ENCODE data around the gene ABCF3.
"Not testable (repeated sequence)": the region's sequence is repeated elsewhere in the genome, so short reads cannot be mapped to it uniquely, and the experiment has no call there.

ABCF3 gene, protein sequence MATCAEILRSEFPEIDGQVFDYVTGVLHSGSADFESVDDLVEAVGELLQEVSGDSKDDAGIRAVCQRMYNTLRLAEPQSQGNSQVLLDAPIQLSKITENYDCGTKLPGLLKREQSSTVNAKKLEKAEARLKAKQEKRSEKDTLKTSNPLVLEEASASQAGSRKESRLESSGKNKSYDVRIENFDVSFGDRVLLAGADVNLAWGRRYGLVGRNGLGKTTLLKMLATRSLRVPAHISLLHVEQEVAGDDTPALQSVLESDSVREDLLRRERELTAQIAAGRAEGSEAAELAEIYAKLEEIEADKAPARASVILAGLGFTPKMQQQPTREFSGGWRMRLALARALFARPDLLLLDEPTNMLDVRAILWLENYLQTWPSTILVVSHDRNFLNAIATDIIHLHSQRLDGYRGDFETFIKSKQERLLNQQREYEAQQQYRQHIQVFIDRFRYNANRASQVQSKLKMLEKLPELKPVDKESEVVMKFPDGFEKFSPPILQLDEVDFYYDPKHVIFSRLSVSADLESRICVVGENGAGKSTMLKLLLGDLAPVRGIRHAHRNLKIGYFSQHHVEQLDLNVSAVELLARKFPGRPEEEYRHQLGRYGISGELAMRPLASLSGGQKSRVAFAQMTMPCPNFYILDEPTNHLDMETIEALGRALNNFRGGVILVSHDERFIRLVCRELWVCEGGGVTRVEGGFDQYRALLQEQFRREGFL

DNA sequence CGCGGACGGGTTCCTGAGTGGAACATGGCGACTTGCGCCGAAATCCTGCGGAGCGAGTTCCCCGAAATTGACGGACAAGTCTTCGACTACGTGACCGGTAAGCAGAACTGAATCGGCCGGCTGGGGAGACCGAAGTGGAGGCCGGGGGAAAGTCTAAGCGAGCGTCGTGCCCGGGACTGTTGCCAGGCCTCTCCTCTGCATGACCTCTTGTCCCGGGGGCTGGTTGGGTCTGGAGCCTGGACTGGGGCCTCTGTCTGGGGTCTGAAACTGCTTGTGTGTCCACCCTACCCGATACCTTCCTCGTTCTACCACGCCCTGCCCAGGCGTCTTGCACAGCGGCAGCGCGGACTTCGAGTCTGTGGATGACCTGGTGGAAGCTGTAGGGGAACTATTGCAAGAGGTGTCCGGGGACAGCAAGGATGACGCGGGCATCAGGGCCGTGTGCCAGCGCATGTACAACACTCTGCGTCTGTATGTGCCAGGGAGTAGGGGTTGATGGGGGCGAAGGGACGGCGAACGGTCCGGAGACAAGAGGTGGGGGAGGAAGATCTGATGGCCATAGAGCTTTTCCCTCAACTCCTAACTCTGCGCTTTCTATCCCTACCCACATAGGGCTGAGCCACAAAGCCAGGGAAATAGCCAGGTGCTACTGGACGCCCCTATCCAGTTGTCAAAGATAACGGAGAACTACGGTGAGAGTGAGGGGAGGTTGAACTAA, at the start of gene ABCF3:
Gene ABCF3 (plus strand): TSS at position 16 of the 718 bp plus-strand sequence. CDS start 9 bp downstream, at position 25.
- no peak for DNase-seq

DNA sequence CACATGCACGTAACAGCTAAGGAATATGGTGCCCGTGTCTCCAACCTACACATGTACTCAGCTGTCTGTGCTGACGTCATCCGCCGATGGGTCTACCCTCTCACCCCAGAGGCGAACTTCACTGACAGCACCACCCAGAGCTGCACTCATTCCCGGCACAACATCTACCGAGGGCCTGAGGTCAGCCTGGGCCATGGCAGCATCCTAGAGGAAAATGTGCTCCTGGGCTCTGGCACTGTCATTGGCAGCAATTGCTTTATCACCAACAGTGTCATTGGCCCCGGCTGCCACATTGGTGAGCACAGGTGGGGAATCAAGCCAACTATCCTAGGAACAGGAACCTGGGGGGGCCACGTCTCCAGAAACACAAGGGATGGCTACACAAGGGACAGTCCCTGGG, 45.6 kb upstream of the ABCF3 start:
- no peak for DNase-seq

DNA sequence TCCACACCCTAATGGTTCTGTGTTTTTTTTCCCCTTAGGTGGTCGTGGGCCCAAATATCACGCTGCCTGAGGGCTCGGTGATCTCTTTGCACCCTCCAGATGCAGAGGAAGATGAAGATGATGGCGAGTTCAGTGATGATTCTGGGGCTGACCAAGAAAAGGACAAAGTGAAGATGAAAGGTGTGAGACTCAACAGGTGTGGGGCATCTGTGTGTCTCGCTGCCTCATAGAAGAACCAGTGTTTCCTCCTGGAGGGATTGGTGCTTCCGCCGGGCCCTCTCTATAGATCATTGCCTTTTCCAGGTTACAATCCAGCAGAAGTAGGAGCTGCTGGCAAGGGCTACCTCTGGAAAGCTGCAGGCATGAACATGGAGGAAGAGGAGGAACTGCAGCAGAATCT, 43.8 kb upstream of the ABCF3 start:
- no peak for DNase-seq

DNA sequence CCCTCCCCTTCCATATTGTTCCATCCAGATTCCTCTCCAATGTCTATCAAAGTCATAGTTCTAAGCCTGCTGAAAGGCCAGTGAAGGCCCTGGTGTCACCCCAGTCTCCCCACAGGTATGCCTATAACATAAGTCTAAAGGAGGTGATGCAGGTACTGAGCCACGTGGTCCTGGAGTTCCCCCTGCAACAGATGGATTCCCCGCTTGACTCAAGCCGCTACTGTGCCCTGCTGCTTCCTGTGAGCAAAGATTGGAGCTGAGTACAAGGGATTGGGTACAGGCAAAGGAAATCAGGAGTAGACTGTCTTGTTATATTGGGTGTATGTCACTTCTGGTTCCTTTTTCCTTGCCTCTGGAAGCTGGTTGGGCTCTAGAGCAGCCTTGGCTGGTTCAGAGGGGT, 42.7 kb upstream of the ABCF3 start:
- no peak for DNase-seq

DNA sequence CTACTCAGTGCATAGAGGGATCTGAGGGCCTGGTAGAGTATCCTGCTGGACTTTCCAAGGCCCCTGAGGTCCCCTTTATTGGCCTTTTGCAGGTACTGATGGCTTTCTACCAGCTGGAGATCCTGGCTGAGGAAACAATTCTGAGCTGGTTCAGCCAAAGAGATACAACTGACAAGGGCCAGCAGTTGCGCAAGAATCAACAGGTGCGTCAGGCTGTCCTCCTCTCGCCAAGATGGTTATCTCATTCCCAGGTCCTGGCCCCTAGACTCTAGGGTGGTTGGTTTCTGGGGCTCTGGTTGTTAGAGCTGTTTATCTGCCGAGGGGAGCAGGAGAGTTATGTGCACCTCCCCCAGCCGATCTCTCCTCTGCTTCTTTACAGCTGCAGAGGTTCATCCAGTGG, 41.5 kb upstream of the ABCF3 start:
- no peak for DNase-seq

DNA sequence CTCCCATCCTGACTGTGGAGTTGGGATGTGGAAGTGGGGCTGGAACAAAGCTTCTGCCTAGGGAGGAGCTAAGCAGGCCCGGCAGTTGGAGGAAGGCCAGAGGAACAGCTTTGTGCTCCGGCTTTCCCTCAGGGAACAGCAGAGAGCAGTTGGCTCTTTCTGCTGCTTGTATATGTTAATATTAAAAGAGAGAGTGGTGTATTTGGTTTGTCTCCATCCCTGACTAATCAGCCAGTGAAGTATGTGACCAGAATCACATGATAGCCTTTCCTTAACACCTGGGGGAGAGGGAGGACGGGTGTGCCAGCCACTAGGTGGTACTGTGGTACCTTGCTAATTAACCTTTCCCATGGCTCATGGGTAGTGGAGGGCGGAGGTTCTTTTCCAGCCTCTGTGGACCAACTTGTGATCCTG, 40.9 kb upstream of the ABCF3 start:
- peak; percentile 67 for DNase-seq

DNA sequence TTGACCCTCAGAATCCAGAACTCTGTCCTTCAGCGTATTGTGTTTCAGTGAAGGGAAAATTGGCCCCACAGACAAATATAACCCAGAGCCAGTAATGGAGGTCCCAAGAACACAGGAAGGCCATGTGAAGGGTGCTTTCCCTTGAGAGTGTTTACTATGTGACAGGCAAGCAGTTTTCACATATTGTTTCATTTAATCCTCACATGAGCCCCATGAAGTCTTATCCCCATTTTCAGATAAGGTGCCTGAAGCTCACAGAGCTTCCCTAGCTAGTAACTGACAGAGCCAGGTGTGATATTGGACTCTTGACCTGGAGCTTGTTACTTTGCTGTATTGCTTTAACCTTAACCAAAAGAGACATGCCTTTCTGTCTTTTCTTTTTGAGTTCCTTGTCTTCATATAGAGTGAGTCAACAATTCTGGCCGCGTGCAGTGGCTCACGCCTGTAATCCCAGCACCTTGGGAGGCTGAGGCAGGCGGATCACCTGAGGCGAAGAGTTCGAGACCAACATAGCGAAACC, 40.2 kb upstream of the ABCF3 start:
- DNase-seq: no peak

DNA sequence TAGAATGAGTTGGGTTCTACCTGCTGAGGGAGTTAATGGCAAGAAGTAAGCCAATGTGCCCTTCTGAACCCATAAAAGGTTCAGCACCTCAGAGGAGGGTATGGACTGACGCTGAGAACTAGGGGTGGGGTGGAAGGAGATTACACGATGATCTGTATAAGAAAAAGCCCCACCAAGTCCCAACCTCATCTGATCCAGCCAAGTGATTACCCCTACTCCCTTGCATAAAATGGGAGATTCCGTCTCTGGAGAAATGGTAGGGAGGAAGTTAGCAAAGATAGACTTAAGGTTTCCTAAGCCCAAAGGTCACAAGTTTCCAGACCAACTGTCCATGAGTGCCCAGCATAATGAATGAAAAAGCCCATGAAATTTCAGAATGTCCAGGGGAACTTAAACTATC, 37.9 kb upstream of the ABCF3 start:
- no peak for DNase-seq

DNA sequence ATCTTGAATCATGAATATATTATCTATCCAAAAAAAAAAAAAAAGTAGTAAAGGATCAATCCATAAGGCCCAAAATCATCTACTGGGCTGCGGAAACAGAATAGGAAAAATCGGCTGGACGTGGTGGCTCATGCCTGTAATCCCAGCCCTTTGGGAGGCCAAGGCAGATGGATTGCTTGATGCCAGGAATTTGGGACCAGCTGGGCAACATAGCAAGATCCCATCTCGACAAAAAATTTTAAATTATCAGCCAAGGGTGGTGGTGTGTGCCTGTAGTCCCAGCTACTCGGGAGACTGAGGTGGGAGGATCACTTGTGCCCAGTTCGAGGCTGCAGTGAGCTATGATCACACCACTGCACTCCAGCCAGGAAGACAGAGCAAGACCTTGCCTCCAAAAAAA, 36.9 kb upstream of the ABCF3 start:
- no peak for DNase-seq

DNA sequence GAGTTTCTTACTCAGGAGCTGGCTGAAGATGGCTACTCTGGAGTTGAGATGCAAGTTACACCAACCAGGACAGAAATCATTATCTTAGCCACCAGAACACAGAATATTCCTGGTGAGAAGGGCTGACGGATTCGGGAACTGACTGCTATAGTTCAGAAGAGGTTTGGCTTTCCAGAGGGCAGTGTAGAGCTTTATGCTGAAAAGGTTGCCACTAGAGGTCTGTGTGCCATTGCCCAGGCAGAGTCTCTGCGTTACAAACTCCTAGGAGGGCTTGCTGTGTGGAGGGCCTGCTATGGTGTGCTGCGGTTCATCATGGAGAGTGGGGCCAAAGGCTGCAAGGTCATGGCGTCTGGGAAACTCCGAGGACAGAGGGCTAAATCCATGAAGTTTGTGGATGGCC, 36.2 kb upstream of the ABCF3 start:
- not testable (repeated sequence) for DNase-seq

DNA sequence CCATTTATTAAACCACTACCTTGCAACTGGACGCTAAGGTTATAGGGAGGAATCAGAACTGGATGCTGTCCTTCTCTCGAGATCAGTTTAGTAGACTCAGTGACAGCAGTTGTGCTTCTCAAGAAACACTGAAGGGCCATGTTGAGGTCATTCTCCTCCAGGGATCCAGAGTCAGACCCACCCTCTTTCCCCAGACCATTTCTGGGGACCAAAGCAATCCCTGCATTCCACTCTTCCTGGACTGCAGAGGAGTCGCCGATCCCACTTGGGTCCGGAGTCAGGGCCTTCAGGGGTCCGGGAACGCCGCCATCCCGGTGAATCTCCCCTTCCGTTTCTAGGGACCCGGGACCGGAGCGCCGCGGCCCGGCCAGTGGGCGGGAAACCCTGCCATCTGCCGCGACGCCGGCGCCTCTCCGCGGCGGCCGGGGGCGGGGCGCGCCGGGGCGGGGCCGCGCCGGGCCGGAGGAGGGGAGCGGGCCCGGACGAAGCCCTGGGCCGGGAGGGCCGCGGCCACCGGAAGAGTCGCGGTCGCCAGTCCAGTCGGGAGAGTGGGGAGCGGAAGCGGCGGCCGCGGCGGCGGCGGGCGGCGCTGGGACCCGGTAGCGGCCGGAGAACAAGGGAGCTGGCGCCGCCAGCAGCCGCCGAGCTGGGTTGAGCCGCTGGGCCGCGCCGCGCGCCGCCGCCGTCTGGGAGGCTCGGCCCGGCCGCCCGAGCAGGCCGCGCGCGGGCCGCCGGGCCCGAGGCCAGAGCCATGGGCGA, 30.9 kb upstream of the ABCF3 start, which contains the start of gene DVL3:
Gene DVL3 (plus strand): TSS at position 493 of the 759 bp plus-strand sequence. CDS start 259 bp downstream, at position 752.
- peak; percentile 73 for DNase-seq

DNA sequence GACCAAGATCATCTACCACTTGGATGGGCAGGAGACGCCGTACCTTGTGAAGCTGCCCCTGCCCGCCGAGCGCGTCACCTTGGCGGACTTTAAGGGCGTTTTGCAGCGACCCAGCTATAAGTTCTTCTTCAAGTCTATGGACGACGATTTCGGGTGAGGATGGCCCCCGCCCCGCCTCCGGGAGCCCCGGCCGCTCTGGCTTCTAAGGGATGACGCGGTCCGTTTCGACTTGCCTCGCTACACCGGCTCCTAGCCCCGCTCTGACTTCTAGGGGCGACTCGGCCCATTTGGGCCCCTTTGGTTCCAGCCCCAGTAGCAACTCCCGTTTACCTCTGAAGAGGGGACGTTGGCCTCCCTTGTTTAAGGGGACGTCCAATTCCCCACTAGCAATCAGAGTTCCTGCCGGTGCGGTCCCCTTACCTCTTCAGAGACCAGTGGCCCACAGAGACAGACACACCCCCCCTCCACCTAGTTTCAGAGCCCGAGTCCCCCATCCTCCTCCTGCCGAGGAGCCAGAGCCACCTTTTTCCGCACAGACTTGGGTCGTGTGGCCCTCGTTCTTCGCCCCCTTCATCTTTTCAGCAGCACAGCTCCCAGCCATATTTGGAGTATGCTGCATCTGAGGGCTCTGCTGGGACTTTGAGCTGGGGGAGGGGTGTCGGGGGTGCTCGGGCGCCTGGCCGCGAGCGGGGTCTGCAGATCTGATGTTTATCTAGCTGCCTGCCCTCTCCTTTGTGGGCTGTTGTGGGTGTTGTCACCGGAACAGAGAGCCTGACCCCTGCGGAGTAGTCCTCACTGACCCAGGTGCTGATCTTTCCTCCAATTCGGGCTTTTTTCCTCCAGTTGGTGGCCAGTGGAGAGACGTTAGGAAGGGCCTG, 30.1 kb upstream of the ABCF3 start:
- peak; percentile 40 for DNase-seq

DNA sequence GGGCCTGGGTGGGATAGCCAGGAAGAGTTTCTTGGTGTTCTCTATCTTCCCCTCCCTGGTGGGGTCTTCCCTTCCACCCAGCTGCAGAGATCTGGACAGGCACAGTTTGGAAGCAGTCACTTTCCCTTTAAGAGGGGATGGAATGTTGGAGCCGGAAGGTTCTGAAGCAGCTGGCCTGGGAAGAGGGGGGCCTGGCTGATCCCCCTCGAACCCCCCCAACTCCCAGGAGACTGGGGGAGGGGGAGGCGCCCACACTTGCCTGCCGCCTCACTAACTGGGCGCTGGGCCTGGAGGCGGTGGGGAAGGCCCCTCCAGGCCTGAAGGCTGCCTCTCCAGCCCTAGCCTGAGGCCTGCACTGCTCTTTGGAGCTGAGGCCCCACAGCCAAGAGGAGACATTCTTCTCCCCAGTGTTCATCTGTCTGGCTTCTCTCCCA, 29.5 kb upstream of the ABCF3 start:
- DNase-seq: peak; percentile 19

DNA sequence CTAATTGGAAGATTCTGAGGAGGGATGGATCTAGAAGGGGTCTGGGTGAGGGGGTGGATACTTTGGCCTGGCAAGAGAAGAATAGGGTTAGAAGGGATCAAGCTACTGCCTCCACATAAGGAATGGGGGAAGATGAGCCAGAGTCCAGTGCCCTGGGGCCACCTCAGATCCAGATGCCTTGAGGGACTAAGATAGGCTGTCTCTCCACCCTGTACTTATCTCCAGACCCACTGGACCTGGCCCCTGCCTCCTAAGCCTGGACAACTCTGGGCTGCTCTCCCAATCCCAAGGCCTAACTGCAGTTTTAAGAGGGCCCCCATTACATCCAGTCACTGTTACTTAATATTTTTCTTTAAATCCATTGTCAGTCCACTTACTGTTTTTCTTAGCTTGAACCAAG, 28.8 kb upstream of the ABCF3 start:
- no peak for DNase-seq

DNA sequence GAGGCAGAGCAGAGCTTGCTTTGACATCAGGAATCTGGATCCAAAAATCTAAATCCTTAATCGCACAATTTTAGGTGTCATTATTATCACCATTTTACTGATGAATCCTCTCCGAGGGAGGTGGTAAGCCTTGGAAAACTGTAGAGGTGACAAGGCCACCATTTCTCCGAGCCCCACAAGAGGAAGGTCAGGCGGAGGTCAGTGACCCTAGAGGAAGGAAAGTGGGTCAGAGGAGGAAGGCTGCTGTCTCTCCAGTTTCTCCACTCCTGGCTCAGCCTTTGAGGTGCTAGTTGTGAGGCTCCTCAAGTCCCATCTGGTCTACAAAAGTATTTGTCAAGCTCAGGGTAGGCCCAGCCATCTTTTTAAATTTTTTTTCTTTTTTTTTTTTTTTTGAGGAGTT, 27.6 kb upstream of the ABCF3 start:
- no peak for DNase-seq

DNA sequence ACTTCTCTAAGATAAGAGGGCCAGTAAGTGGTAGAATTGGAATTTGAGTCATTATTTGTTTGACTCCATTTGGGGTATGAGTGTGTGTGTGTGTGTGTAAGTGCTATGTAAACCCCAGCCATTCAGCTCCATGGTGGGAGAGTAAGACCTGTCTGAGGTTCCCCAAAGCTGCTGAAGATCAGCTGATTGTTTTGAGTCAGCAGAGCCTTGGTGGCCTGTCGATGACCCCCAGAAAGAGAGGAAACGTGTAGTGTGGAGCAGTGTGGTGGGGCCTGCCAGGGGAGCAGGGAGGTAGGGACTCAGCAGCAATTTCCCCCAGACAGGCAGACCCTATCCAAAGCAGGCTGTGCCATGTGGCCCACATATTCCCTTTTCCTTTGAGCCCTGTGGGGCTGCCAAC, 25.5 kb upstream of the ABCF3 start:
- no peak for DNase-seq

DNA sequence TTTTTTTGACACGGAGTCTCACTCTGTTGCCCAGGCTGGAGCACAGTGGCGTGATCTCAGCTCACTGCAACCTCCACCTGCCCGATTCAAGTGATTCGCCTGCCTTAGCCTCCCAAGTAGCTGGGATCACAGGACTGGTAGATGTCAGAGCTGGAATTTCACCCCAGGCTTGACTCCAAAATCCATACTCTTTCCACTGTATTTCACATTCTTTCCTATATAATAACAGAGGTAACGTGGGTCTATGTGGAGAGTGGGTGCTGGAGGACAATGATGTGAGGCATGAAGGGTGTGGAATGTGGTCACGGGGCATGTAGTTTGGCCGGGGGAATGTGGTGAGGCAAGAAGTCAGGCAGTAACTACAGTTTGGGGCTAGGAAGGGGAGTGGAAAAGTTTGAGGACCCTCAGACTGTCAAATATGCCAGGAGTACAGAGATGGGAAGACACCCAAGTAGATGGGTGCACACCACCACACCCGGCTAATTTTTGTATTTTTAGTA, 23.4 kb upstream of the ABCF3 start:
- DNase-seq: not testable (repeated sequence)

DNA sequence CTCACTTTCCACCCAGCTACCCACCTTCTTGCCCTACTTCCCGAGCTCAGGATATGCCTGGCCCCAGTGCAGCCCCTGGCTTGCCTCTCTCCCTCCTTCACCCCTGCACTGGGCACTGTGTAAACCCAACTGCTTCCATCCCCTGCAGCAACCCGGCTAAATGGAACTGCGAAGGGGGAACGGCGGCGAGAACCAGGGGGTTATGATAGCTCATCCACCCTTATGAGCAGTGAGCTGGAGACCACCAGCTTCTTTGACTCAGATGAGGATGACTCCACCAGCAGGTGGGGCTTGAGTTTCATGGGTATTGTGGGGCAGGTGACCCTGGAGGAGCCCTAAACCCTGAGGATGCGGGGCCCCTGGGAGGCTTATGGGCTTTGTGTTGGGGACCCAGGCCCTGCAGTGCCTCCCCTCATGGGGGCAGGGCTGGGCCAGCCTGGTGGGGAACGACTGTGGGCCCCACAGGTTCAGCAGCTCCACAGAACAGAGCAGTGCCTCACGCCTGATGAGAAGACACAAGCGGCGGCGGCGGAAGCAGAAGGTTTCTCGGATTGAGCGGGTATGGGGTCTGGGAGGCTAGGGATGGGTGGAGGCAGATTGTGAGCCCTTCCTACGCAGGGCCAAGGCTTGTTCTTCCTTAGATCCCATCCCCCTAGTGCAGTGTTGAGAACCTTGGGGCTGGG, 21.2 kb upstream of the ABCF3 start:
- no peak for DNase-seq

DNA sequence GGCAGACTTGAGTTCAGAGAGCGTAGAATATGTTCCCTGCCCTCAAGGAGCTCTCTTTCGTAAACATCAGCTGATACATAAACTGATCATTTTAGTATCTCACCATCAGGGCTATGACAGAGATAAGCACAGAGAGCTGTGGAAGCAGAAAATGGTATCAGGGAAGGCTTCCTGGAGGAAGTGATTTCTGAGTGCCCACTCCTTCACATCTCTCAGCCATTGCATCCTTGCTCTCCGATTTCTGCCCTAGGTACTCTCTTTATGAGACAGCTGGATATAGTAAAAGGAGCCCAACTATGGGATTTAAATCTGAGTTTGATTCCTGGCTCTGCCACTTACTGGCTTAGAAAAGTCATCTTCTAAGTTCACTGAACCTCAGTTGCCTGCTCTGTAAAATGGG, 20.5 kb upstream of the ABCF3 start:
- DNase-seq: no peak

DNA sequence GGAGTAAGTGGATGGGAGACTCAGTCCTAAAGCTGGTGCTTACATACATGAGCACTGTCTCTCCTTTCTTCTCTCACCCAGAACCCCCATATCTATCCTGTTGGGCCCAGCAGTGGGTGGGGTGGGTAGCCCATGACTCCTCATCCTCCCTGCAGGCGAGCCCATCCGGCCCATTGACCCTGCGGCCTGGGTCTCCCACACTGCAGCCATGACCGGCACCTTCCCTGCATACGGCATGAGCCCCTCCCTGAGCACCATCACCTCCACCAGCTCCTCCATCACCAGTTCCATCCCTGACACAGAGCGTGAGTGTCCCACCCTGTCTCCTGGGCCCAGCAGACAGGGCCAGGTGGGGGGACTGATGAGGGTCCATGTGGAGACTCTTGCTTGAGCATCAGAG, 19.3 kb upstream of the ABCF3 start:
- no peak for DNase-seq

DNA sequence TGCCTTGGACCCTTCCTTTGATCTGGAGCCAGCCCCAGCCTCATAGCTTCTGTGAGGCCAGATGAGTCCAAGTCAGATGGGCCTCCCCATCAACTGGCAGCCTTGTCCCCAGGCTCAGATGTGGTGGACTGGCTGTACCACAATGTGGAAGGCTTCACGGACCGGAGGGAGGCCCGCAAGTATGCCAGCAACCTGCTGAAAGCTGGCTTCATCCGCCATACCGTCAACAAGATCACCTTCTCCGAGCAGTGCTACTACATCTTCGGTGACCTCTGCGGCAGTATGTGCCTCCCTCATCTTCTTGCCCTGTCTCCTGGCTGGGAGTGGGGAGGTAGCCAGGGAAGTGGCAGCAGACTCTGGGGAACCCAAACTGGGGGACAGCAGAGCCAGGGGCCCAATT, 18.2 kb upstream of the ABCF3 start:
- DNase-seq: no peak

All from NCI-H345 (cell line).